Stimulated activated CD8-positive, alpha-beta memory T cell treated with anti-CD3 and anti-CD28 coated beads, Interleukin-7, amount 100 ng/mL, for 1 hour (primary cell): ENCODE data around the gene TANGO2.

Experiments
- DNase-seq, 2 donors: peaks; one replicate each; pipeline ENCODE4 v3.0.0-alpha.2; 2020; ENCODE audit warnings: low read depth in 2 of 2

TANGO2 gene

DNA sequence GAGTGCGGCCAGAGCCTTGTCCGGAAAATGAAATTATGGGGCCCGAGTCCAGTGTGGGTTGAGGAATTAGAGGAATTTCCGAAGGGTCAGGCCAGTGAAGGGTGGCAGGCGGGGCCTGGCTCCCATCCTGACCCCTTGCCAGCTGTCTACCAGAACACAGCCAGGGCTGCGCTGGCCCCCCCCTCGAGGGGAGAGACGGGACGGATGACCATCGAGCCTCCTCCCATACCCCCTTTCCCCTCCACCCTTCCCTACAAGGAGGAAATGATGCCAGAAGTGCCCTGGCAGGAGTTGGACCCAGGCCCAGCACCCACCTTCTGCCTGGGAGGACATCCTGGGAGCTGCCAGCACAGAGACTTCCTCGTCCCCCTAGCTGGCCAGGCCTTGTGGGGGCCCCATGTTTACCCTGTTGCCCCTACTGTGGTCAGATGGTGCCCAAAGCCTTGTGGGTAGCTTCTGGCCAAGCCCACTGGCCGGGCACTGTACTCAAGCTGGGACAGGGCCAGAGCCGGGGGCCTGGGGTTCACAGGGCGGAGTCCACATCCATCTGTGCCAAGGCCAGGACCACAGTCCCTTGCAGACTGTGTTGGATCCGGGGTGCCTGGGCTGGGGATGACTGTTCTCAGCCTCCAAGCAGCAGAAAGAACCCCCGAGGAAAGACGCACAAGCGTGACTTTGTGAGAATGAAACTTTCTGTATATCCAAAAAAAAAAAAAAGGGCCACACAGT lies 25.1 kb upstream of the TANGO2 start:
- DNase-seq = no peak

GRCh38 chr22:19996694-19997384 lies 24.1 kb upstream of the TANGO2 start:
- DNase-seq = no peak

DNA sequence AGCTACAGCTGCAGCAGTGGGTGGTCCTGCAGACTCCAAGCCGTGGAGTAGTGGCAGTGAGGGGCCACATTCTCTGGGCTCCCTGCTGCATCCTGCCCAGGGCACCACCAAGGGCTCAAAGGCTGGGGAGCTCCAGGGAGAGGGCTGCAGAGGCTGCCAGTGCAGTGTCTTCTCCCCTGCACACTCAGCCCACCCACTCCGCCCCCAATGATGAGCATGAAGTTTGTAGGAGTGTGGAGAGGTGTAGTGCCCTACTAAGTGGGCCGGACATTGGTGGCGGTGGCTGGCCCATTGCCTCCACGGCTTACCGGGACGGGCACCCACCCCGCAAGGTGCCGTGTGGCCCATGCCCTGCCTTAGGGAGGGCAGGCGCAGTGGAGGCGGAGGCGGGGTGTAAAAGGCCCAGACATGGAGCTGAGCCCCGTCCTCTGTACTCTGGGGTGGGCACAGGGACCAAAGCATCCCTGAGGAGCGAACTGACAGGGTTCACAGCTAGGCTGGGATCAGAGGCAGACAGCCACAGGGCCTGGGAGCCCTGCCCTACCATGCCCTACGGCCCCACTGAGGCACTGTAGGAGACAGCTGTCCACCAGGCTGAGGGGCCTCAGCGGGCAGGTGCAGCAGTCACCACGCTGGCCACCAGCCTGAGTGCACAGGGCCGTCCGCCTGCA lies 23.2 kb upstream of the TANGO2 start:
- no peak for DNase-seq

- no peak for DNase-seq
Observed at GRCh38 chr22:19998232-19998951, 22.5 kb upstream of the TANGO2 start.

DNA sequence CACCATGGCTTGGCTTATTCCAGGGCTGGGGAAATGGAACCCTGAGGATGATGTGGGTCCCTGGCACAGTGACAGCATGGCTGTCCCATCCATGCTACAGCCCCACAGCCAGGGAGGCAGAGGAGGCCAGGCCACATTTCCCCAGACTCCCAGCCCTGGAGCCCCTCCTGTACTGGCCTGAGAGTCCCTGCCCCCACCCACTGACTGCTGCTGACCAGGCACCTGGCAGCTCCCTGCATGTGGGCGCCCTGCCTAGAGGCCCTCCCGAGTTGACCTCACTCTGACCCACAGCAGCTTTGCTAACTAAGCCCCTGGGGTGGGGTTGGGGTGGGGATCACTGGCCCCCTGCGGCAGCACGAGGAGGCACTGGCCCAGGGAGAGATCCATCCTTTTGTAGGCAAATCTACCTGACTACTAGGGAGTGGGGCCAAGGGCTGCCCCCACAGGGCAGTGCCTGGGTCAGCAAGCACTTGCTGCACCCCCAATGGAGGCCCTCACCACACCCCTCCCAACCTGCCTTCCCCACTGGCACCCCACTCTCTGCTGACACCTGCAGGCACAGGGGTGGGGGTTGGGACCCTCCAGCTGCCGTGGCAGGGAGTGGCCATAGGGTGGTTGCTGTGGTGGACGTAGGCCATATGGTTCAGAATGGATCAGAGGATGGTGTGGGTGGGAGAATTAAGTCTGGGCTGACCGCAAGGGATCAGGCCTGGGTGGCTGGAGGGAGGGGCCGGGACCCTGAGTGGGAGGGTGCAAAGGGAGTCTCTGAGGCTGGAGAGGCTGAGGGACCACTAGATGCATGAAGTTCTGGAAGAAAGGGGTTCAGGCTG lies 21.7 kb upstream of the TANGO2 start:
- no peak for DNase-seq

DNA sequence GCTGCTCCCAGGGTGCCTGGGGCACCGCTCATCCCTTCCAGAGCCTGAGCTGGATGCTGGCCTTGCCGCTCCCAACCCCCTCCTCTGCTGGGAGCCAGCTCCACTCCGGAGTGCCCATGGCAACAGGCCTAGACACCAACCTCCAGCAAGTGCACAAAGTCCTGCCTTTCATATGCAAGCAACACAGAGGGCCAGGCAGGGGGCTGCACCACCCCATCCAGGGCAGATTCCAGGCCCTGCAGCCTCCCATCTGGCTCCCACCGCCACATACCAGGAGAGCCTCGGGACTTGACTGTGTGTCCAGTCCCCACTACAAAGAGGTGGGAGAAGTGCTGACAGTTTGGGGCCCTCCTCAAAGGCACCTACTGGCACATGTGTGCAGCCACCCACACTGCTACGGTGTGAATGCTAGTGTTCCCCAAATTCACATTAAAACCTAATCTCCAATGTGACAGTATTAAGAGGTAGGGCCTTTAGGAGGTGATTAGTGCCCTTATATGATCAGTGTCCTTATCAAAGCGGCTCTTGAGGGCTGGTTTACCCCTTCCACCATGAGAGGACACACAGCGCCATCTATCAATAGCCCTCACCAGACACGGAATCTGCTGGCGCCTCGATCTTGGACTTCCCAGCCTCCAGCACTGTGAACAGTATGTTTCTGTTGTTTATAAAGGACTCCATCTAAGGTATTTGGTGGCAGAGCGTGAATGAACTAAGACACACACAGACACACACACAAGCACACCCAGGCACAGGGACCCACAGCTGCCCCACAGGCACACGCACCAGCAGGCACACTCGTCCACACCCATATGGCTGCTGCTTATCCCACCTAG lies 20.4 kb upstream of the TANGO2 start:
- DNase-seq = no peak

- DNase-seq = no peak
Observed at GRCh38 chr22:20001082-20001638, 19.8 kb upstream of the TANGO2 start.

DNA sequence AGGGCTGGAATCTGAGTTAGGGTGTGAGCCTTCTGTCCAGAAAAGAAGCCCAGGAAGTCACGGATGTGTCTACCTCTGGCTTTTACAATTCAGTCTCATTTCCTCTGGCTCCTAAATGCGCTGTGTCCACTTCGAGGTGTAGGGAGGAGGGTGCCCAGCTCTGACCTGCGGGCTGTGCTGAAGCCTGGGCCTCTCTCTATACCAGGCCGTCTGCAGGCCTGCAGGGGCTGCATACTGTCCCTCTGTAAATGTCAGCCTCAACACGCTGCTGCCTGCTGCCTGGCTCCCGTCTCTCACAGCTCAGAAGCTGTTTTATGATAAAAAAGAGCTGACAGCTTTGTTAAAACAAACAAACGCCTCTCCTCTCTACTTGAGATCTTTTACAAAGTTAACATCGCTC lies 18.8 kb upstream of the TANGO2 start:
- no peak for DNase-seq

- no peak for DNase-seq
Observed at GRCh38 chr22:20002636-20003035, 18.3 kb upstream of the TANGO2 start.

- no peak for DNase-seq
Observed at GRCh38 chr22:20003304-20003703, 17.6 kb upstream of the TANGO2 start.

DNA sequence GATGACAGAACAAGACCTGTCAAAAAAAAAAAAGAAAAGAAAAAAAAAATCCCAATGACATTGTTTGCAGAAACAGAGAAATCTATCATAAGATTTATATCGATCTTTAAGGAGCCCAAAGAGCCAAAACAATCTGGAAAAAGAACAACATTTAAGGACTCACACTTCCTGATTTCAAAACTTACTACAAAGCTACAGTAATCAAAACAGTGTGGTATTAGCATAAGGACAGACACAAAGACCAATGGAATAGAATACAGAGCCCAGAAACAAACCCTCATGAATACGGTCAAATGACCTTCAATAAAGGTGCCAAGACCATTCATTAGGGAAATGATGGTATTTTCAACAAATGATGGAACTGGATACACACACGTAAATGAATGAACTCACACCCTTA lies 16.4 kb upstream of the TANGO2 start:
- DNase-seq = no peak

GRCh38 chr22:20008221-20008995 lies 12.5 kb upstream of the TANGO2 start:
- no peak for DNase-seq

DNA sequence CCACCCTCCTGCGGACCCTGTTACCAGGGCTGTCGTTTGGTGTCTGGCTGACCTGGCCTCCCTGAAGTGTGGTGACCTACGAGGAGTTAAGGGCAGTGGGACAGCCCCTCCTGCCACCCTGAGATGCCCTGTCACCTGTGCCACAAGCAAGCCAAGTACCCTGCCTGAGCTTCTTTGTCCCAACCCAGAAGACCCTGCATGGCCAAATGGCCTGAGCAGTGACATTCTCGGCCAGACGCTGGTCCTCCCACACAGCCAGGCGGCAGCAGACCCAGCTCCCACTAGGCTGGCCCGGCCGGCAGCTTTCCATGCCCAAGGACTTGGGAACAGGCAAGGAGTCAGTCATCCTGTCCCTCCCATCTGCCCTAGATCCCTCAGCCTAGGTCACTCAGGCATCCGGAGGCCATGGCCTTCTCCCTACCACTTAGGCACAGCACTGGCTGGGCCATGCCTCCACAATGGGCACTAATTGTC lies 11.9 kb upstream of the TANGO2 start:
- no peak for DNase-seq

DNA sequence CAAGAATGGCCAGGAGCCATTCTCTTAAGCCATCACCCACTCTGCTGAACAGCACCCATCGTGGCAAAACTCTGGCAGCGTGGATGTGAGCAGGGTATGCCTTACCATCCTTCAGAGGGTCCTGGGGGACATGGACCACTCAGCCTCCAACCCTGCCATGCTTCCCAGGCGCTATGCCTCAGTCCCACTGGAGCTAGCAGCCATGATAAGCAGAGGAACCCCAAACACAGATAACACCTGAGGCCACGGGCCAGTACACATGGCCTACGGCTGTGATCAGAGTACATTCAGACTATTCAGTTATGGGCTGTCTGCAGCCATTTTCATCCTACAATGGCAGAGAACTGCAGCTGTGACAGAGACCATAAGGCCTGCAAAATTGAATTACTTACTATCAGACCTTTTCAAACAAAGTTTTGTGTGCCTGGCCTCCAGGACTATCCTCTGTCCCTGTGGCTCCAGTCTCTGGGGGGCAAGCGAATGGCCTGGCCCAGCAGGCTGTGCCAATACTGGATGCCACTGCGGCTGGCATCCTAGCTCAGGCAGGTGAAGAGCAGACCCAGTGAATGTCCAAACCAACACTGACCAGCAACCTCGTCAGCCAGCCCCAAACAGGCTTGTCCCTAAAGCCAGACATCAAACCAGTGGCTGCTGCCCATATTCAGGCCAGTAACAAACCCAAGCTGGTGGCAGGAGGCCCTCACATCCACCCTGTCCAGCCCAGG lies 11.2 kb upstream of the TANGO2 start:
- DNase-seq = no peak

- DNase-seq = no peak
Observed at GRCh38 chr22:20010307-20011122, 10.4 kb upstream of the TANGO2 start.

DNA sequence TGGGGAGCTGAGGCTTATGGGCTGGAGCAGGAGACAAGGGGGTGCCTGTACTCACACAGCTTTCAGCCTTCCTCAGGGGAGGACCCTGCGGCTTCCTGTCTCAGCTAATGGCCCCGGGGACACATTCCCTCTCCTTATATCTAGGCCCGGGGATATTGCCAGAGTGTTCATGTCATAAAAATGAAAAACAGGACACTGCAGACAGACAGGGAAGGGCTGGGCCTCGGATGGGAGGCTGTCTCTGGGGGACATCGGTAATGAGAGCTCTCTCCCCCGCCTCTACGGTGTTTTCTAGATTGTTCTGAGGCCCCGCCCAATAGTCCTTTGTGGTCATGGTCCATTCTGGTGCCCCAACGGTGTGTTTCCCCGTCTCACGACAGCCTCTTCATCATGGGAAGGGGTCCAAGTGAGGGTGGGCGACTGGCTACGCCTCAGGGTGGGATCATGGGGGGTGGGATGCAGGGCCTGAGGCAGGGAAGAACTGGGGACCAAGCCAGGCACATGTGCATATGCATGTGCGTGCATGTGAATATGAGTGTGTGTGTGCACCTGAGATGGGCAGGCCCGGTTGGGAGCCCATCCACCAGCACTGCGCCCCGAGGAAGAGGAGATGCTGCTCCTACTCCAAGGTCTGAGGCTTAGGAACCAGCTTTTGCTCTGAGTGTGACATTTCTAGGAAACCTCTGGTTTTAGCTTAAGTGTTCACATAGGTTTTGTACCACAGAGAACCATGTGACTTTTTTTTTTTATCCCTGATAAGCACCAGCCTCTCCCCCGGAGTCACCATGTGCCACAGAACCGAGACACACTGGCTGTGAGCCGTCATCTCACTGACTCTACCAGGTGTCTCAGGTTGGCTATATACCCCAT lies 9.6 kb upstream of the TANGO2 start:
- DNase-seq = no peak
